Liver (tissue), 9 donors: ENCODE data around the gene PRPH. TPM values are rescaled to one million over a fixed set of nuclear protein-coding genes. Genes with fewer than 3 reads are reported as not detected.
"Not testable (repeated sequence)": the region's sequence is repeated elsewhere in the genome, so short reads cannot be mapped to it uniquely, and the experiment has no call there.

Experiments used
- DNase-seq: peaks from one replicate; pipeline ENCODE4 v3.0.0-alpha.2; 2017; ENCODE audit warnings: low spot score
- H3K27ac ChIP-seq, 2 donors: one replicate each; pipeline ENCODE4 v1.7.0; 2013; ENCODE audit warnings: inconsistent platforms in 2 of 2, low read length in 2 of 2, control low read depth in 1 of 2, low read depth in 1 of 2, mild to moderate bottlenecking in 1 of 2
- H3K27me3 ChIP-seq, 4 donors: one replicate each; pipeline versions ENCODE4 v1.6.1 to v1.7.0; 2013; ENCODE audit warnings: low read length in 3 of 4, inconsistent platforms in 1 of 4, mild to moderate bottlenecking in 1 of 4, moderate library complexity in 1 of 4; ENCODE audit not compliant: control insufficient read depth in 4 of 4, insufficient read depth in 4 of 4
- H3K36me3 ChIP-seq, 4 donors: one replicate each; pipeline versions ENCODE4 v1.6.1 to v1.7.0; 2013; ENCODE audit warnings: low read length in 3 of 4, mild to moderate bottlenecking in 3 of 4, low read depth in 1 of 4, moderate library complexity in 1 of 4; ENCODE audit not compliant: control insufficient read depth in 4 of 4, insufficient read depth in 3 of 4
- H3K4me1 ChIP-seq, 4 donors: one replicate each; pipeline versions ENCODE4 v1.6.1 to v1.7.0; 2013; ENCODE audit warnings: low read length in 3 of 4, mild to moderate bottlenecking in 3 of 4, moderate library complexity in 1 of 4; ENCODE audit not compliant: control insufficient read depth in 4 of 4, insufficient read depth in 4 of 4
- H3K4me3 ChIP-seq, 3 donors: one replicate each; pipeline versions ENCODE4 v1.6.1 to v1.7.0; 2013; ENCODE audit warnings: low read length in 3 of 3, control low read depth in 1 of 3, low read depth in 1 of 3, mild to moderate bottlenecking in 1 of 3
- H3K9ac ChIP-seq, 2 donors: one replicate each; pipeline ENCODE4 v1.7.0; 2013; ENCODE audit warnings: low read length in 2 of 2, mild to moderate bottlenecking in 2 of 2, moderate library complexity in 2 of 2, control low read depth in 1 of 2, low read depth in 1 of 2
- H3K9me3 ChIP-seq, 4 donors: one replicate each; pipeline versions ENCODE4 v1.6.1 to v1.7.0; 2013; ENCODE audit warnings: low read length in 3 of 4; ENCODE audit not compliant: control insufficient read depth in 4 of 4
- EGR1 ChIP-seq, 2 donors: IDR thresholded peaks; 2 replicates each; pipeline ENCODE4 v1.6.1; 2016 to 2018; ENCODE audit warnings: antibody characterized with exemption in 2 of 2, low read depth in 2 of 2
- FOXA1 ChIP-seq: IDR thresholded peaks from 2 replicates; pipeline ENCODE4 v1.6.1; 2016; ENCODE audit warnings: antibody characterized with exemption
- FOXA2 ChIP-seq: IDR thresholded peaks from 2 replicates; pipeline ENCODE4 v1.6.1; 2016; ENCODE audit warnings: antibody characterized with exemption
- GABPA ChIP-seq, 2 donors: IDR thresholded peaks in 1 of 2; conservative IDR thresholded peaks in 1 of 2; 2 replicates each; pipeline ENCODE4 v1.6.1; 2016; ENCODE audit warnings: antibody characterized with exemption in 2 of 2, mild to moderate bottlenecking in 1 of 2, moderate library complexity in 1 of 2
- HNF4G ChIP-seq: IDR thresholded peaks from 2 replicates; pipeline ENCODE4 v1.6.1; 2016; ENCODE audit warnings: antibody characterized with exemption
- JUND ChIP-seq, 2 donors: IDR thresholded peaks; 2 replicates each; pipeline ENCODE4 v1.6.1; 2016; ENCODE audit warnings: antibody characterized with exemption in 2 of 2
- NR2F2 ChIP-seq: IDR thresholded peaks from 2 replicates; pipeline ENCODE4 v1.6.1; 2016; ENCODE audit warnings: antibody characterized with exemption
- RAD21 ChIP-seq, 2 donors: IDR thresholded peaks; 2 replicates each; pipeline ENCODE4 v1.6.1; 2016; ENCODE audit warnings: antibody characterized with exemption in 2 of 2, mild to moderate bottlenecking in 2 of 2
- SP1 ChIP-seq: IDR thresholded peaks from 2 replicates; pipeline ENCODE4 v1.6.1; 2018; ENCODE audit warnings: antibody characterized with exemption, mild to moderate bottlenecking
- YY1 ChIP-seq: IDR thresholded peaks from 2 replicates; pipeline ENCODE4 v1.6.1; 2016; ENCODE audit warnings: antibody characterized with exemption, mild to moderate bottlenecking
- WGBS: extraction: QIAGEN DNeasy Blood & Tissue Kit; methylation state at CpG from one replicate; pipeline ENCODE4 v1.1.7; 2013; 5-methylcytosine and 5-hydroxymethylcytosine counted together
- polyA plus RNA-seq, 2 donors: library from polyadenylated mRNA; stranded (reverse) in 1 of 2; unstranded in 1 of 2; fragments of 200-250 nt in 1 of 2; fragments of >200 nt in 1 of 2; fragmentation: Nextera tagmentation in 1 of 2; extraction: Ambion mirVana in 1 of 2; gene quantifications; one replicate each; pipeline versions ENCODE4 v1.2.1 to v1.2.3, GENCODE V29; 2013 to 2015
- total RNA-seq, 2 donors: library from RNA; depleted of rRNA; stranded (reverse); fragments of >200 nt; gene quantifications; one replicate each; pipeline ENCODE4 v1.2.3, GENCODE V29; 2014
- TF ChIP-seq, protein P1 (sequence below): IDR thresholded peaks from 2 replicates; pipeline ENCODE4 v1.6.1; 2016; ENCODE audit warnings: antibody characterized with exemption
- TF ChIP-seq, protein P2 (sequence below): IDR thresholded peaks from 2 replicates; pipeline ENCODE4 v1.6.1; 2016; ENCODE audit warnings: antibody characterized with exemption
- TF ChIP-seq, protein P3 (sequence below): fragments of 150-350 bp; IDR thresholded peaks from 2 replicates; pipeline ENCODE4 v1.5.1; 2017; ENCODE audit warnings: improper control_type of control experiment, low read depth, low read length; ENCODE audit not compliant: missing input control
- donor health status: healthy.
- donor health status: healthy.
- donor health status: healthy.
- donor health status: healthy.
- donor health status: healthy.

The PRPH gene
- total and polyA plus RNA-seq, 4 donors = 0.05 TPM; not detected in 3

DNA sequence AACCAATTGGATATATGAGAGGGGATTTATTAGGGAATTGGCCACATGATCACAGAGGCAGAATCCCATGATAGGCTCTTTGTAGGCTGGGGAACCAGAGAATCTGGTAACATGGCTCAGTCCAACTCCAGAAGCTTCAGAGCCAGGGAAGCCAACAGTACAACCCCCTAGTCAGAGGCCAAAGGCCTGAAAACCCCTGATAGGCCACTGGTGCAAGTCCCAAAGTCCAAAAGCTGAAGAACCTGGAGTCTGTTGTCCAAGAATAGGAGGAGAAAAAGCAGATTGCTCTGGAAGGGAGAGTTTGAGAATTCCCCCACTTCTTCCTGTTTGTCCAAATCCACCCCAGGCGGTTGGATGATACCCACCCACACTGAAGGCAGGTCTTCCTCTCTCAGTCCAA, 19.9 kb downstream of the PRPH start:
- H3K27ac ChIP-seq = no peak overlapping the region
- H3K9ac ChIP-seq = no peak overlapping the region
- H3K36me3 ChIP-seq = no peaks in the 10 kb centered on the region
- no peaks in the 10 kb centered on the region for H3K27me3 ChIP-seq
- H3K4me3 ChIP-seq = no peak overlapping the region
- H3K4me1 ChIP-seq = no peaks in the 10 kb centered on the region
- TF ChIP-seq JUND (IDR thresholded peaks at IDR 0.05) (no peak), EGR1 (IDR thresholded peaks at IDR 0.05; ENCODE audit: low read depth in 2 of 2) (no peak), GABPA (IDR thresholded peaks at IDR 0.05 in 1 of 2, conservative IDR thresholded peaks at IDR 0.05 in 1 of 2) (no peak), FOXA2 (no peak), SP1 (no peak), NR2F2 (no peak), RAD21 (IDR thresholded peaks at IDR 0.05) (no peak), YY1 (no peak), FOXA1 (no peak)
- TF ChIP-seq, protein P1, sequence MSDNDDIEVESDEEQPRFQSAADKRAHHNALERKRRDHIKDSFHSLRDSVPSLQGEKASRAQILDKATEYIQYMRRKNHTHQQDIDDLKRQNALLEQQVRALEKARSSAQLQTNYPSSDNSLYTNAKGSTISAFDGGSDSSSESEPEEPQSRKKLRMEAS = no peak
- TF ChIP-seq, protein P2, sequence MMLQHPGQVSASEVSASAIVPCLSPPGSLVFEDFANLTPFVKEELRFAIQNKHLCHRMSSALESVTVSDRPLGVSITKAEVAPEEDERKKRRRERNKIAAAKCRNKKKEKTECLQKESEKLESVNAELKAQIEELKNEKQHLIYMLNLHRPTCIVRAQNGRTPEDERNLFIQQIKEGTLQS = no peak
- TF ChIP-seq, protein P3, sequence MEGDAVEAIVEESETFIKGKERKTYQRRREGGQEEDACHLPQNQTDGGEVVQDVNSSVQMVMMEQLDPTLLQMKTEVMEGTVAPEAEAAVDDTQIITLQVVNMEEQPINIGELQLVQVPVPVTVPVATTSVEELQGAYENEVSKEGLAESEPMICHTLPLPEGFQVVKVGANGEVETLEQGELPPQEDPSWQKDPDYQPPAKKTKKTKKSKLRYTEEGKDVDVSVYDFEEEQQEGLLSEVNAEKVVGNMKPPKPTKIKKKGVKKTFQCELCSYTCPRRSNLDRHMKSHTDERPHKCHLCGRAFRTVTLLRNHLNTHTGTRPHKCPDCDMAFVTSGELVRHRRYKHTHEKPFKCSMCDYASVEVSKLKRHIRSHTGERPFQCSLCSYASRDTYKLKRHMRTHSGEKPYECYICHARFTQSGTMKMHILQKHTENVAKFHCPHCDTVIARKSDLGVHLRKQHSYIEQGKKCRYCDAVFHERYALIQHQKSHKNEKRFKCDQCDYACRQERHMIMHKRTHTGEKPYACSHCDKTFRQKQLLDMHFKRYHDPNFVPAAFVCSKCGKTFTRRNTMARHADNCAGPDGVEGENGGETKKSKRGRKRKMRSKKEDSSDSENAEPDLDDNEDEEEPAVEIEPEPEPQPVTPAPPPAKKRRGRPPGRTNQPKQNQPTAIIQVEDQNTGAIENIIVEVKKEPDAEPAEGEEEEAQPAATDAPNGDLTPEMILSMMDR = no peak
- H3K9me3 ChIP-seq = no peaks in the 10 kb centered on the region
- 92% methylated on average over 1 of the region's 1 CpG for WGBS
- no peak for DNase-seq

DNA sequence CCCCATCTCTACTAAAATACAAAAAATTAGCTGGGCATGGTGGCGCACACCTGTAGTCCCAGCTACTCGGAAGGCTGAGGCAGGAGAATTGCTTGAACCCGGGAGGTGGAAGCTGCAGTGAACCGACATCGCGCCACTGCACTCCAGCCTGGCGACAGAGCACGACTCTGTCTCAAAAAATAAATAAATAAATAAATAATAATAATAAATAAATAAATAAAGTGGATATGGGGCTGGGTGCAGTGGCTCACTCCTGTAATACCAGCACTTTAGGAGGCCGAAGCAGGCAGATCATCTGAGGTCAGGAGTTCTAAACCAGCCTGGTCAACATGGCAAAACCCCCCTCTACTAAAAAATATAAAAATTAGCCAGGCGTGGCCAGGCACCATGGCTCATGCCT, 22.2 kb downstream of the PRPH start:
- H3K27me3 ChIP-seq, H3K4me3 ChIP-seq, H3K9me3 ChIP-seq, H3K4me1 ChIP-seq, H3K36me3 ChIP-seq, DNase-seq, H3K9ac ChIP-seq, H3K27ac ChIP-seq: not testable (repeated sequence)
- WGBS = 96% methylated on average over 10 of the region's 10 CpGs

DNA sequence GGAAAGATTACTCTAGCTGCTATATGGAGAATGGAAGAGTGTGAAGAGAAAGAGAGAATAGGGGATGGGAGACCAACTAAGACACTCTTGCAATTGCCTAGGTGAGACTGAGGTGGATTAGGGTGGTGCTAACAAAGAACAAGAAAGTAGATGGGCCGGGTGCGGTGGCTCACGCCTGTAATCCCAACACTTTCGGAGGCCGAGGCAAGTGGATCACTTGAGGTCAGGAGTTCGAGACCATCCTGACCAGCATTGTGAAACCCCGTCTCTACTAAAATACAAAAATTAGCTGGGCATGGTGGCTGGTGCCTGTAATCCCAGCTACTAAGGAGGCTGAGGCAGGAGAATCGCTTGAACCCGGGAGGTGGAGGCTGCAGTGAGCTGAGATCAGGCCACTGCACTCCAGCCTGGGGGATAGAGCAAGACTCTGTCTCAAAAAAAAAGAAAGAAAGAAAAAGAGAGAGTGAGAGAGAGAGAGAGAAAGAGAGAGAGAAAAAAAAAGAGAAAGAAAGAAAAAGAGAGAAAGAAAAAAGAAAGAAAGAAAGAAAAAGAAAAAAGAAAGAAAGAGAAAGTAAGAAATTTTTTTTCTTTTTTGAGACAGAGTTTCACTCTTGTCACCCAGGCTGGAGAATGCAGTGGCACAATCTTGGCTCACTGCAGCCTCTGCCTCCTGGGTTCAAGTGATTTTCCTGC, 25.6 kb downstream of the PRPH start:
- H3K9me3 ChIP-seq, DNase-seq, H3K27ac ChIP-seq, H3K36me3 ChIP-seq, H3K9ac ChIP-seq, H3K27me3 ChIP-seq, H3K4me3 ChIP-seq: not testable (repeated sequence)
- peaks cover 2 to 14% (median 10%) of the 10 kb centered on the region in 4 donors for H3K4me1 ChIP-seq
- WGBS = 95% methylated on average over 9 of the region's 9 CpGs

DNA sequence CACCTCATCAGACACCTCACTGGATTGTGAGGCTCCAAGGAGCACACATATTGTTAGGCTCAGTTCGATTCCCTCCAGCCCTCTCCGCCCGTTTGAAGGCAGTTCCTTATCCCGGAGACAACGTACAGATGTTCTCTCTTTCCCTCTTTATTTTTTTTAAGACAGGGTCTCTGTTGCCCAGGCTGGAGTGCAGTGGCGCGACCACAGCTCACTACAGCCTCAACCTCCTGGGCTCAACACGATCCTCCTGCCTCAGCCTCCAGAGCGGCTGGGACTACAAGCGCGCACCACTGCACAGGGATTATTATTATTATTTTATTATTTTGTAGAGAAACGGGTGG, 27.4 kb downstream of the PRPH start:
- no peak for DNase-seq
- no peaks in the 10 kb centered on the region for H3K9me3 ChIP-seq
- no peak for TF ChIP-seq HNF4G
- no peak overlapping the region for H3K9ac ChIP-seq
- H3K4me3 ChIP-seq = peak overlapping the region; percentile 67 to 89 (median 70)
- no peaks in the 10 kb centered on the region for H3K36me3 ChIP-seq
- no peaks in the 10 kb centered on the region for H3K27me3 ChIP-seq
- WGBS = 52% methylated on average over 12 of the region's 12 CpGs
- H3K4me1 ChIP-seq = peaks cover 2 to 14% (median 10%) of the 10 kb centered on the region in 4 donors
- H3K27ac ChIP-seq = no peak overlapping the region
